HL-60/S4 treated with retinoic acid at 250 ng/mL for 4 days and 3 days (cell line): ENCODE results near the gene NFKBIA.
"Not testable (repeated sequence)": the region's sequence is repeated elsewhere in the genome, so short reads cannot be mapped to it uniquely, and the experiment has no call there.

ENCODE experiments used
- in situ Hi-C: fragments of 300-500 bp; cut with MboI; formaldehyde crosslinking; loops from 2 replicates; pipeline ENCODE4 v1.7.0; 2022; ENCODE audit warnings: low sequenced_read_pairs

The NFKBIA gene

DNA sequence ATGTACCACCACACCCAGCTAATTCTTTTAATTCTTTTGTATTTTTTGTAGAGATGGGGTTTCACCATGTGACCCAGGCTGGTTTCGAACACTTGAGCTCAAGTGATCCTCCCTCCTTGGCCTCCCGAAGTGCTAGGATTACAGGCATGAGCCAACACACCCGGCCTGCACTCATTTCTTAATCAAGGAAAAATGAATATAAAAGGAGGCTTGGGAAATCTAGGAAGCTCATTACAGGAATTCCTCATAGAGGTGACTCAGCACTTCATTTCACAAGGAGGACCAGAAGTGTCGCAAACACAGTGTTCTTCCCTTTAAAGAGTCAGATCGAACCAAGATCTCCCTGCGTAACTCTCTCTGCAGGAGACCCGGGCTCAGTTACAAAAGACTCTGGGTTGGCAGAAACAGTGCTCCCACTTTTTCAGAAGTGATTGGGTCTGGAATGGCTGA lies 30.3 kb downstream of the NFKBIA start:
- in situ Hi-C loops, result no loop called here

DNA sequence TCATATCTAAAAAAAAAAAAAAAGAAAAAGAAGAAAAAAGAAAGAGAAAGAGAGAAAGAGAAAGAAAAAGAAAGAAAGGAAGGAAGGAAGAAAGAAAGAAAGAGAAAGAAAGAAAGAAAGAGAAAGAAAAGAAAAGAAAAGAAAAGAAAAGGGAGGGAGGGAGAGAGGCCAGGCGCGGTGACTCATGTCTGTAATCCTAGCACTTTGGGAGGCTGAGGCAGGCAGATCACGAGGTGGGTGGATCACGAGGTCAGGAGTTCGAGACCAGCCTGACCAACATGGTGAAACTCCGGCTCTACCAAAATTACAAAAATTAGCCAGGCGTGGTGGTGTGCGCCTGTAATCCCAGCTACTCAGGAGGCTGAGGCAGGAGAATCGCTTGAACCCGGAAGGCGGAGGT lies 31.3 kb downstream of the NFKBIA start:
- in situ Hi-C loops, result not testable (repeated sequence)

DNA sequence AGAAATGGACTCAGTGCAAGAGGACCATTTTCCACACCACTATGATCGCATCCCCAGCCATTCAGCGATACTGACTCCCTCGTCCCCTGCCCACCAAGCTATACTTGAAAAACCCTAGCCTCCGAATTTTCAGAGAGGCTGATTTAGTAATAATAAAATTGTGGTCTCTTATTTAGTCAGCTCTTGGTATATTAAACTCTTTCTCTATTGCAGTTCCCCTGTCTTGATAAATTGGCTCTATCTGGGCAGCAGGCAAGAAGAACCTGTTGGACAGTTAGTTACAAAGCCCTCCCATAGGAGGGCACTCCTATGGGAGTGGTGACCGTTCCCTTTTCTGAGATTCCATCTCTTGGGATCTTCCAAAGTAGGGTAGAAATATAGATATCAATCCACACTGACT lies 33.6 kb downstream of the NFKBIA start:
- in situ Hi-C loops, result no loop called here

DNA sequence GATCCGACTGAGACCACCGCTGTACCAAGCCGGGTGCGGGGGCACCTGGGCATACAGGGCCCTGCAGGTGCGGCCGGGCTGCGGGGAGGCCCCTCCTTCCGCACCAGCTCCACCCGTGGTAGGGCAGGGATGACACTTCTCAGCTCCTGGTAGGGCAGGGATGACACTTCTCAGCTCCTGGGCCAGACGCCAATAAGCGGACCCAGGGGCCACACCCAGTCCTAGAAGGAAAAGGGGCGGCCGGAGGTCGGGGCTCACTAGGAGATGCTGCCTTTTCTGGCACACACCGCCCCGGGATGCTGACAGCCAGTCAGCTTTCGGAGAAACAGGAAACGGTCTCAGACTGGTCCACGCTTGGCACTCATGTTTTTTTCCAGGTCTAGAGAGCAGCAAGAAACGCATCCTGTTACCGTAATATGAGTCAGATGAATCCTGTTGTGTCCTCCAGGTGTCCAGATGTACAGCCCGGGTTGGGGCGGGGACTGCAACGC lies 34.8 kb downstream of the NFKBIA start:
- in situ Hi-C loops, result no loop called here

DNA sequence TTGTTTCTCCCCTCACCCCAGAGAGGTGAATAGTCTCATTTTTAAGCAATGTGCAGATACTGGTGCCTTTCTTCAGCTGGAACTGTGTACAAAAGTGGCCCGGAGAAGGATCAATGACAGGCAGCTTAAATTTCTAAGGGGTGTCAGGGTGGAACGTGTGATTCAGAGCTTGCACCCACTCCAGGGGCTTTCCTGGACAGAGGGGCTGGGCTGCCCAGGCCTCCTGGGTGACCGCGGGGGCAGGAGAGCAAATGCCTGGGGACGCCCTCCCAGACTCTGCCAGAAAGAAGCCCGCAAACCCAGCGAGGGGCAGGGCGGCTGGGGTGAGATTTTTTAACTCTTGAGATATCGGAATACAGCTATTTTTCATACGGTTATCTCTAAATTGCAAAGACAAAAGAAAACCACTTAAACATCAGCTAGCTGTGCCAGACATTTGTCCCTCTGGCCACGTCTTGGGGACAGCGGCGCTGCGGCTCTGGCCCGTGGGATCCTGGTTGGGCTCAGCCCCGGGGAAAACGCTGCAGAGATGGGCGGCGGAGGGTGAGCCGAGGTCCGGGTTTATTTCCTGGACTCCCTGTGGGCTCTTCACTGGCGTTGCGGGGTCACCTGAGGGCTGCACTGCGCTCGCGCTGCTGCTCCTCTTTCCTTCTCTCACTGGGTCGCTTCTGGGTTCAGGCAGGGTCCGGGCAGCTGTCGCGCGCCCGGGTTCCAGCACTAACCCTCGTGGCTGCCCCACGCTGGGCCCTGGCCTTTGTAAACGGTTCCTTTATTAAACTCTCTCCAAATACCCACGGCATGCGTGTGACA lies 35.8 kb downstream of the NFKBIA start:
- in situ Hi-C loops, result no loop called here

DNA sequence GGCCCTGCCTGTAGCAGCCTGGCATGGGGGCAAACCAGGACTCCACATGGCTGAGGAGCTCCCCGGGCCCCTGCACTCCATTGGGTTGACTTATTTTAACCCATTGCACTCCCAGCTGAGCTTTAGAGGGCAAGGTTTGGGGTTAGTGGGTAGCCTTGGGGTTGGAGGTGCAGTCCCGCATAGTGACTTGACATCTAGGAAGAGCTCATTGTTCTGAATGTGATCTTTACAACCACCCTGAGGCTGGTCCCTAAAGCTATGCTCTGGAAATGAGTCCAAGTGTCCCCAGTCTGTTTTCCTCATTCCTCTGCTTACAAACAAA lies 36.4 kb downstream of the NFKBIA start:
- in situ Hi-C loops, result no loop called here

DNA sequence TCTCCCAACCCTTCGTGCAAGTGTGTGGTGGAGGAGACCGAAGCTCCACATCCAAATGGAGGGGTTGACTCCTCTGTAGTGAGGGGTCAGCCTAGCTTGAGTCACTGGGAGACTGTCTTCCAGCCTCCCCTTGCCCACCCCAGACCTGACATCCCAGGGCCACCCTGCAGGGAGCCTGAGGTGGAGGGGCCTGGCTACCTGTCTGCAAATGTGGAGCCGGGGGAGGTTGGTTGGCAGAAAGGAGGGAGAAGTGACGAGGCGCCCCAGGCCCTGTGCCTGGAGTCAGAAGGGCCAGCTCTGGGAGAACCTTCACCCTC lies 37.5 kb downstream of the NFKBIA start:
- in situ Hi-C loops, result no loop called here

DNA sequence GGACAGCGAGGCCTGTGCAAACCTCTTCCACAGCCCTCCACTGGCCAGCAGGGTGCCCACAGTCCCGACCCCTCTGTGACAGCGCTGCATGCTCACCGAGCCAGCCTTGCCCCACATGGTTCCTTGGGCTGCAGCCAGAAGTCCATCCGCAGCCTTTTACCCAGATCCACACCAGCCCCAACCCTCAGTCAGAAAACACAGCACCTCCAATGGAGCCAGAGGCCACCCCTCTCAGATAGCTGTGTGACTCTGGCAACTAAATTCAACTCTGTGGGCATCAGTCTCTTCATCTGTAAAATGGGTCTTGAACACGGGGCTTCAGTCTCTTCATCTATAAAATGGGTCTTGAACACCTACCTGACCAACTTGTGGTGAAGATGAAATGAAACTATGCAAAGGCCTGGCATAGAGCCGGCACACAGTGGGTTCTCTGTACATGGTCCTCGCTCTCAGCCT lies 38.0 kb downstream of the NFKBIA start:
- in situ Hi-C loops, result no loop called here

DNA sequence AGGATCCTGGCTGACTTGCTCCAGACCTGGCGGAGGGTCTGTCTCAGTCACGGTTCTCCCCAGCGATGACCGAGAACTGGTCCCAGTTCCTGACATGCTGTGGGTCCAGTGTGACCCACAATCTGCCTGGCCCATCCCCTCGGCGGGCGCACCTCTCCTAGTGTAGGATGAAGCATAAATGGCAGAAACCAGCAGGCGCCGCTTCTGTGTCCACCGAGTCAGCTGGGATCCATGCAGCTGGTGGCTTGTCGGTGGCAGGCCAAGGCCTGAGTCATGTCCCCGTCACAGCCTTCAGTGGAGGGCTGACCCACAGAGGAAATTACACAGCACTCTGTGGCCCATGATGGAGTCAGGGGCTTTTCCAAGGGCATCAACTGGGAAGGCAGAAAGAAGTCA lies 38.5 kb downstream of the NFKBIA start:
- in situ Hi-C loops, result no loop called here

DNA sequence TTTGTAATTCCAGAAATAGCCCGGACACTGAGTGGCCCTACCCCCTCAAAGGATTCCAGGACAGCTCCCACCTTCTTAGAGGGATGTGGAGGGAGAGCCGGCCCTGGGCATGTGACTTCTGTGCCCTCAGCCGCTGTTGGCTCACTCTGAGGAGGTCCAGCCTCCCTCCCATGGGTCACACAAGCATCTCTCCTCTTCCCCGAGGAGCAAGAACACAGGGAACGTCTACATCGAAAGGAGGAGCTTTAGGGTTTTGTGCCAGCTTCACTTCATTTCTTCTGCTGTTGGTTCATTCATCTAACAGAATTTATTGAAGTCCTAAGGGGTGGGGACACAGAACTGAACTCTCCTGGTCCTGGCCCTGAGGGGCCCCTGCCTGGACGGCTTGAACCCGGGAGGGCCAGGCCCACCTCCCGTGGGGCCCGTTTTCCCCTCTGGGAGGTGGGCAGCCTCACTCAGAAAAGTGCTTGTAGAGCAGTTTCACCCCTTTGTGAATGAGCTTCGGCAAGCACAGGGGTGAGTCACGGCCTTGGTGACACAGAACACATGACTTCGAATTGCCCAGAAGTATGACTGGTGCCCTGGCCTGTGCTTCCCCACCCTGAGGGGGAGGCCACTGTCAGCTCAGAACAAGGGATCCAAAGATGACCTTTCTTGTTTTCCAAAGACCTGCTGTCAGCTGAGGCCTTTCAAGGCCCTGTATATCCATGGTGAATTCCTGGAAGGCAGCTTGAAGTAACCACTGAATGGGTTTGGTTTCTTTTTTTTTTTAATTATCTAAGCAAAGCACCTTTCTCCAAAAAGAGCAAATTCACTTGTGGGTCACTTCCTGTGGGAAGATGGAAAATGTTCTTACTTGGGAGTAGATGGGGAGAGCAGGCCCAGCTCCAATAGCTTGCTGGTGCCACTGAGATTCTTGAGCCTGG lies 39.2 kb downstream of the NFKBIA start:
- in situ Hi-C loops, result no loop called here

DNA sequence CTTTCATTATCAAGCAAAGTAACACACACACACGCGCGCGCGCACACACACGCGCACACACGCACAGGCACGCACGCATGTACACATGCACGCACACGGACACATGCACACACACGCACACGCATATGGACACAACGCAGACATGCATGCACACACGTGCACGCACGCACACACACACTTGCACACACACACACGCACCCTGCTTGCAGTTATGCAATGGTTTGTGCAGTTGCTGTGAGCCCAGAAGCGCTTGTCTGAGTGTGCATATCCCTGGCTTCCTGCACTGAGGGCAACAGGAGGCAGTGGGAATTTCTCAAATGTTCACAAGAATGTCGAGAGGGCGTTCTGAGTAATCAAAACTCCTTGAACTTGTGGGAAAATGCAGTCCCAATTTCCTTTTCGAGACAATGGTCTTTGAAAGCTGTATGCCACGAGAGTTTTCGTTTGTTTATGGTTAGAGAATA lies 41.6 kb downstream of the NFKBIA start:
- in situ Hi-C loops, result no loop called here

DNA sequence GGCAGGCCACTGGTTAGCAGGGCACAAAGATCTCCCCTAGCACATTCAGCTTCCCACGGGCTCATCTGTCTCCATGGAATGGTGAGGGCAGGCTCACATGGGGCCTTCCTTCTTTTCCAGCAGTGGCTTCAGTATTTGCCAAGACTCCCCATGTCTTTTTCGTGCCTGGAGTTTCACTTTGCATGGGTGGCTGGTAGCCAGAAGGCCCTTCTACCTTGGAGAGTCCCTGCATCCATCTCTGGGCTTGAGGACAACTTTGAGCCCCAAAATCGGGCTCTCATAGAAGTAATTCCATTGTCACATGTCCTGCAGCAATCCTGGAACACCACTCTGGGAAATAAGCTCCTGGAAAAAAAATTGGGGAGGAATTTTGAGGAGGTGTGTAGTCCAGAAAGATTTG lies 42.1 kb downstream of the NFKBIA start:
- in situ Hi-C loops, result no loop called here

DNA sequence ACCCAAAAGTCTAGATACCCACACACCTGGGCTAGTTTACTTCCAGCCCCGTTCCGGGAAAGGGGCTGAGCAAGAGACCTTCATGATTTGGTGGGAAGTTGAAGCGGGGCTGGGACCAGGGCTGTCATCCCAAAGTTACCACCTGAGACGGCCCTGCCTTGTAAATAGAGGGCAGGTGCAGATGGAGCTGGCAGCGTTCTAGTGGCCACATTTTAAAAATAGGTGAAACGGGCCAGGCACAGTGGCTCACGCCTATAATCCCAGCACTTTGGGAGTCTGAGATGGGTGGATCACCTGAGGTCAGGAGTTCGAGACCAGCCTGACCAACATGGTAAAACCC lies 43.4 kb downstream of the NFKBIA start:
- in situ Hi-C loops, result no loop called here

DNA sequence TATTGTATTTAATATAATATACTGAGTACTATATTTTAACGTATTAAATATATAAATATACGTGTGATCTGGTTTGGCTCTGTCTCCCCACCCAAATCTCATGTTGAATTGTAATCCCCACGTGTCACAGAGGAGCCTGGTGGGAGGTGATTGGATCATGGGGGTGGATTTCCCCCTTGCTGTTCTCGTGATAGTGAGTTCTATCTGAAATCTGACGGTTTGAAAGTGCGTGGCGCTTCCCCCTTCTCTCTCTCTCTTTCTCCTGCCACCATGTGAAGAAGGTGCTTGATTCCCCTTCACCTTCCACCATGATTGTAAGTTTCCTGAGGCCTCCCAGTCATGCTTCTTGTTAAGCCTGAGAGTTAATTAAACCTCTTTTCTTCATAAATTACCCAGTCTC lies 44.9 kb downstream of the NFKBIA start:
- in situ Hi-C loops, result not testable (repeated sequence)

DNA sequence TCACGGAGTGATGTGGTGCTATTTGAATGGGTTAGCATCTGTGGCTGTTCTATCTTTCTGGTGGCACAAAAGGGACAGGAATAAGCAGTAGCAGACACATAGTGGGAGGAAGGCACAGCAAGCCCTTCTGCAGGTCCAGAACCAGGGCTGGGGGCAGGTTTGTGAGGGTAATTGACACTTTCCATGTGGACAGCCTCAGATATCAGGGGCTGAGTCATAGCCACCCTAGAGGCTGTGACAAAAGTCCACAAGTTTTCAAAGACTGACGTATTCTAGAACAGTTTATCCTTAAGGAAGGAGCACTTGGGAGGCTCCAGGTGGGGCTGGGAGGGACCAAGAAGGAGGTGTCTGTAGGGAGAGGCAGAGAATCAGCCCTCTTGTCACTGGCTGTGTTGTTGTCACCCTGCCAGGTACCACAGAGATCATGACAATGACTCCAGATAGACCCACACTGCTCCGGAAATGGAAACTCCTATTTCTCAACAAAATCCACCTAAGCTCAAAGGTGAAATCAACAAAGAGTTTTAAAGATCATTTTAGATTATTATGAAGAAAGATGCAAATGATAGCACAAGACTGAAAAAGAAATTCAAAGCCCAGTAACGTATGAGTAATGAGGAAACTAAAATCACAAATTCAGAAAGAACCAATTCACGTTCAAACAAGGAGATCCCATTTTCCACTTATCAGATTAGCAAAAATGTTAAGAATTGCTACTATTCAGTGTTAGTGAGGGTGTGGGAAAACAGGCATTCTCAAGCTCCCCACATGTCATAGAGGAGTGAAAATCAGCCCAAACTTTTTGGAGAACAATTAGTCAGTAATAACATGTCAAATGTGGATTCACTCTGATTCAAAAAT lies 48.3 kb downstream of the NFKBIA start:
- in situ Hi-C loops, result no loop called here

DNA sequence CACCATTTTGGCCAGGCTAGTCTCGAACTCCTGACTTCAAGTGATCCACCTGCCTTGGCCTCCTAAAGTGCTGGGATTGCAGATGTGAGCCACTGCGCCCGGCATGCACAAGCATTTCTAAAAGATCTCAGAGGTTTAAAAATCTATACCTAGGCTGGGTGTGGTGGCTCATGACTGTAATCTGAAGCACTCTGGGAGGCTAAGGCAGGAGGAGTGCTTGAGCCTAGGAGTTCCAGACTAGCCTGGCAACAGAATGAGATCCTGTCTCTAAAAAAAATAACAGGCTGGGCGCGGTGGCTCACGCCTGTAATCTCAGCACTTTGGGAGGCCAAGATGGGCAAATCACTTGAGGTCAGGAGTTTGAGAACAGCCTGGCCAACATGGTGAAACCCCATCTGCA lies 49.3 kb downstream of the NFKBIA start:
- in situ Hi-C loops, result not testable (repeated sequence)

DNA sequence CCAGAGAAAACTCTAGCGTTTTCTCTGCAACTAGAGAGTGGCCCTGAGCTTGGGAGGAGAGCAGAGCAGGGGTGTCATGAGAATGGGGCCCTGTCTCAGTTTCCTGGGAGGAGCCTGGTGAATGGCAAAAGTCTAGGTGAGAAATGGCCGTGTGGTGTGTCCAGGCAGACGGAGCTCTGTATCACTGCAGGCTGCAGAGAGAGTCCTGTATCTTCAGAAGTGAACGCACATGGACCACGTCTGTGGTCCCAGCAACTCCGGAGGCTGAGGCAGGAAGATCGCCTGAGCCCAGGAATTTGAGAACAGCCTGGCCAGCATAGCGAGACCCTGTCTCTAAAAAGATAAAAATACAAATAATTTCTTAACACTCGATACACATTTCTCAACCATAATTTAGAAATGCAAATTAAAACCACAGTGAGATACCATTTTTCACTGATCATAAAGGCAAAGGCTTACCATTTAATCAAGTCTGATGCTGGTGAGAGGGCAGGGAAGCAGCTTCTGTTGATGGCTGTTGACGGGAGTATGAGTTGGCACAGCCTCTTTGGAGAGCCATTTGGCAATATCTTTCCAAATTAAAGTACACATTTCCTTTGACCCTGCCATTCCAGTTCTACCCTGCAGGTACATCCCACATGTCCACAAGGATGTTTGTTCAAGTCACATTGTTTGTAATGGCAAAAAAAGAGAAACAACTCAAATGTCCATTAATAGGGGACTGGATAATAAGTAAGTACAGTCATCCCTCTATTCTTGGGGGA lies 51.0 kb downstream of the NFKBIA start:
- in situ Hi-C loops, result no loop called here

DNA sequence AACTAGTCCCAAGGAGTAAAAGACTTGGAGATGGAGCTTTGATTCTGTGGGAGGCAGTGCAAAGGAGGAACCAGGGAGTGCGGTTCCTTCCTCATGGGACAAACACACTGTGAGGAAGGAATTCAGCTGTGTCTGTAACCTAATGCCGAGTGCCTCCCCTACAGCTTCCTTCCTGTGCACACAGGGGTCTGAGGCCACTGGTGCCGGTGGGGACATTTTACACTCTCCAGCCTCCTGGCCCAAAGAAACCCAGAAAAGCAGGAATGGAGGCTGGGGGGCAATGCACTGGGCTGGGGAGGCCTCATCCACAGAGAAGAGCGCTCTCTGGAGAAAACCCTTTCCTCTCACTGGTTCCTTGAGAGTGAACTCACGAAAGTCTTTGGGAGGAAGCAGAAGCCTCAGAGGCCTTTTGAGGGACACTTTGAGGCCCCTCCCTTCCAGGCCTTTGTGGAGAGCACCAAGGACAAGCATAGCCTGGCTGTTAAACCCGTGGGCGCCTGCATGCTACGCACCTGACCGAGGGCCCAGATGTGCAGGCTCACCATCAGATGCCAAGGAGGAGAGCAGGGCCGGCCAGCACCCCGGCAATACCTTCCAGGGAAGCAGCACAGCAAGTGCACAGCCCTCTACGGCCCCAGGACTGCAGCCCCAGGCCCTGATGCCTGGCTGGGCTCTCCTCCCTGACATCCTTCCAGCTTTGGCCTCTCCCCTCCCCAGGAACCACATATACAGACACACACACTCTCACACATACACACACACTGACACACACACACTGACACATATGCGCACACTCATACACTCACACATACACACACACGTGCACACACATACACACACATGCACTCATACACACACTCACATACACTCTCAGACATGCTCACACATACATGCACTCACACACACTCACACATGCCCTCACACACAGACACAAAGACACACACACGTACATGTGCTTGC lies 52.0 kb downstream of the NFKBIA start:
- in situ Hi-C loops, result no loop called here

DNA sequence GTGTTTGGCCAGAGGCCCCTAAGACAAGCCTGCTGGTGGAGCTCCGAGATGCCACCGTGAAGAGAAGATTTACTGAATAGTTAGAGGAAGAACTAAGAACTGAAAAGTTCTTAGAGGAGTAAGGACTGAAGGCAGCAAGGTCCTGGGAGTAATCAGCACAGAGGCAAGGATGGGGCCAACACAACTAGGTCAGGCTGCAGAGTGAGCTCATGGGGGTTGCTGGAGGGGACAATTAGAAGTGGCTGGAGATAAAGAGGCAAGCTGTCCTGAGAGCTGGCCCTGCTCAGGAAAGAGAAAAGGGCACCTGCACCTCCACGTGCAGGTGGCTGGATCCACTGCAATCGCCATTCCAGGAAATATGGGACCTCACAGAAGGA lies 52.7 kb downstream of the NFKBIA start:
- in situ Hi-C loops, result no loop called here
